Activated T-helper 2 cell treated with anti-CD3 and anti-CD28 coated beads, Interferon-gamma antibody, Interleukin-2, Interleukin-4, amounts not matched to agents 10 μg/mL and 5 μg/mL and 100 μg/mL, durations not matched to agents 14 hours and 24 hours and 36 hours (primary cell): Measurements from ENCODE around the gene SLC9A9. TPM values are rescaled to one million over a fixed set of nuclear protein-coding genes. Genes with fewer than 3 reads are reported as not detected.
"Not testable (repeated sequence)": the region's sequence is repeated elsewhere in the genome, so short reads cannot be mapped to it uniquely, and the experiment has no call there.

ENCODE experiments used
- DNase-seq: peaks from one replicate; pipeline ENCODE4 v3.0.0; 2021; ENCODE audit warnings: low spot score
- H3K27ac Mint-ChIP-seq: one replicate; pipeline ENCODE4 v1.8.0; 2021; ENCODE audit warnings: mixed read lengths
- H3K27me3 Mint-ChIP-seq: one replicate; pipeline ENCODE4 v1.8.0; 2021; ENCODE audit warnings: low read depth, mixed read lengths
- H3K36me3 Mint-ChIP-seq: one replicate; pipeline ENCODE4 v1.8.0; 2021; ENCODE audit warnings: low read depth, mixed read lengths
- H3K4me1 Mint-ChIP-seq: one replicate; pipeline ENCODE4 v1.8.0; 2021; ENCODE audit warnings: low read depth, mixed read lengths
- H3K4me3 Mint-ChIP-seq: one replicate; pipeline ENCODE4 v1.8.0; 2021; ENCODE audit warnings: low read depth, mild to moderate bottlenecking, moderate library complexity, mixed read lengths
- H3K9me3 Mint-ChIP-seq: one replicate; pipeline ENCODE4 v1.8.0; 2021; ENCODE audit warnings: mixed read lengths
- intact Hi-C: fragments of 100-400 bp; cut with micrococcal nuclease; formaldehyde crosslinking; loops from one replicate; pipeline ENCODE4 v1.15.1; 2023
- total RNA-seq: library from RNA; stranded (reverse); gene quantifications from 2 replicates; pipeline ENCODE4 v1.2.3, GENCODE V29; 2022

SLC9A9 gene
- total RNA-seq, 1 donor from 2014 or later, result 1.6 TPM

DNA sequence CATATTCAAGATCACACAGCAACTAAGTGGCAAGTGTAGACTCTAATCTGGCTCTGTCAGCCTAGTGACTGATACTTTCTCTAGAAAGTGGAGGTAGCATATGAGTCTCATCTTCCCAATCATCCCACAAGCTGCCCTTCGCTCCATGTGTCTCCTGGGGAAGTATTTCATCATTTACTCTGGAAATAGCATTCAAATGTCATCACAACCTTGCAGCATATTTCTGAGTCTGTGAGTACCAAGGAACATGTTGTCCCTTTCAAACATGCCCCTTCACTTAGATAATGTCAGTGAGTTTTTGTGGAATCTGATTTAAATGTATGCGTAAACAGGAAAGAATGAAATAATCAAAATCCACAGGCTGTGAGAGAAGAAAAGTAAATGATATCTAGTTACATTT is 322.9 kb downstream of the SLC9A9 start:
- Mint-ChIP-seq H3K9me3 (no peaks in the 10 kb centered on the region), H3K36me3 (no peaks in the 10 kb centered on the region), H3K4me3 (no peak overlapping the region), H3K4me1 (peaks cover 8% of the 10 kb centered on the region), H3K27me3 (peaks cover 4% of the 10 kb centered on the region), H3K27ac (no peak overlapping the region)
- no peak for DNase-seq
- intact Hi-C loops, result no loop called here

DNA sequence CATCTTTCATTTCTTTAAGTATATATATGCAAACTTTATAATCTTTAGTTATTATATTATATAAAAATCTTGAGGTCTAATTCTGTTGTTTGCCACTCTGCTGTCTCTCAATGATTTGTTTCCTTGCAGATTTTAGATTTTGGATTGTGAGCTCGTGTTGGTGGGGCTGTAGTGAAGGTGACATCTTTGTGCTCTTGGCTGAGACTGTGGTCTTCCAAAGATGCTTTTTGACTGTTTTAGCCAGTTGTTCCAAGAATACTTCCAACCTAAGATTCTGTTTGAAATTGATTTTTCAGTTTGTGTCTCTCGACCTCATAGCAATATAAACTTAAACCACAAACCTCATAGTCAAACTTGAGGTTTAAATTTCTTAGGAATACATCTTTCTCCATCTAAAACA is 326.5 kb downstream of the SLC9A9 start:
- no peaks in the 10 kb centered on the region for H3K36me3 Mint-ChIP-seq
- no peak for DNase-seq
- H3K27me3 Mint-ChIP-seq, result peaks cover 2% of the 10 kb centered on the region
- H3K4me3 Mint-ChIP-seq, result no peak overlapping the region
- H3K27ac Mint-ChIP-seq, result no peak overlapping the region
- peaks cover 3% of the 10 kb centered on the region for H3K4me1 Mint-ChIP-seq
- intact Hi-C loops, result no loop called here
- H3K9me3 Mint-ChIP-seq, result no peaks in the 10 kb centered on the region

DNA sequence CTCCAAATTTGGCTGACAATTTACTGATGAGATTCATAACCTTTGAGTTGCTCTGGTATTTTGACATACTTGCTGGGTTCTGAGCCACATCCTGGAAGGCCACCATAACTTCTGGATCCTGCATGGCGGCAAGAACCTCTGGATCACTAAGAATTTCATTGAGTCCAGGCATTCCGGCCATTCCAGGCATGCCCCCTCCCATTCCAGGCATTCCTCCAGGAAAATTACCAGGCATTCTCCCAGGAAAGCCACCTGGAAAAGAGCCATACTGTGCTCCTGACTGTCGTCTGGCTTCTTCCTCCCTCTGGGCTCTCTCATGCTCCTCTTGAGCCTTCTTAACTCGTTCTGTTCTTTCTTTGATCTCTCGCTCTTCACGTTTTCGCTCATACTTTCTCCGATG is 331.1 kb downstream of the SLC9A9 start:
- H3K4me1 Mint-ChIP-seq, H3K9me3 Mint-ChIP-seq, H3K27ac Mint-ChIP-seq, DNase-seq, intact Hi-C loops, H3K4me3 Mint-ChIP-seq, H3K36me3 Mint-ChIP-seq, H3K27me3 Mint-ChIP-seq: not testable (repeated sequence)

DNA sequence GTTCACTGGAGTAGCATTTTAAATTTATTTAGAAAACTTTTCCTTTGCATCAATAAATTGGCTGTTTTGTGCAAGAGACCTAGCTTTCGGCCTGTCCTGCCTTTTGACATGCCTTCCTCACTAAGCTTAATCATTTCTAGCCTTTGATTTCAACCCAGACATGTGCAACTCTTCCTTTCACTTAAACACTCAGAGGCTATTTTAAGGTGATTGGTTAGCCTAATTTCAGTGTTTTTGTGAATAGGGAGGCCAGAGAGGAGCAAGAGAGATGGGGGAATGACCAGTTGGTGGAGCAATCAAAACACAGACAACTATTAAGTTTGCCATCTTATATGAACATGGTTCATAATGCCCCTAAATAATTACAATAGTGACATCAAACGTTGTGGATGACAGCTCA is 333.4 kb downstream of the SLC9A9 start:
- Mint-ChIP-seq H3K4me1 (no peaks in the 10 kb centered on the region), H3K36me3 (no peaks in the 10 kb centered on the region), H3K27me3 (peaks cover 4% of the 10 kb centered on the region), H3K27ac (no peak overlapping the region), H3K9me3 (no peaks in the 10 kb centered on the region), H3K4me3 (no peak overlapping the region)
- intact Hi-C loops, result no loop called here
- DNase-seq, result no peak

DNA sequence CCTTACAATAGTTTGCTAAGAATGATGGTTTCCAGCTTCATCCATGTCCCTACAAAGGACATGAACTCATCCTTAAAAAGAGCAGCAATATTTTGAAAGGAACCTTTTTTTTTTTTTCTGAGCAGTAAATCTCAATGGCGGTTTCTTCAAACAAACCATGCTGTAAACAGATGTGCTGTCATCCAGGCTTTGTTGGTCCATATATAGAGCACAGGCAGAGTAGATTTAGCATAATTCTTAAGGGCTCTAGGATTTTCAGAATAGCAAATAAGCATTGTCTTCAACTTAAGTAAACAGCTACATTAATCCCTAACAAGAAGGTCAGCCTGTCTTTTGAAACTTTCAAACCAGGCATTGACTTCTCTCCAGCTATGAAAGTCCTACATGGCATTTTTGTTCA is 334.2 kb downstream of the SLC9A9 start:
- Mint-ChIP-seq H3K4me1 (no peaks in the 10 kb centered on the region), H3K27ac (no peak overlapping the region), H3K27me3 (peaks cover 4% of the 10 kb centered on the region), H3K9me3 (no peaks in the 10 kb centered on the region), H3K4me3 (no peak overlapping the region), H3K36me3 (no peaks in the 10 kb centered on the region)
- intact Hi-C loops, result no loop called here
- no peak for DNase-seq

DNA sequence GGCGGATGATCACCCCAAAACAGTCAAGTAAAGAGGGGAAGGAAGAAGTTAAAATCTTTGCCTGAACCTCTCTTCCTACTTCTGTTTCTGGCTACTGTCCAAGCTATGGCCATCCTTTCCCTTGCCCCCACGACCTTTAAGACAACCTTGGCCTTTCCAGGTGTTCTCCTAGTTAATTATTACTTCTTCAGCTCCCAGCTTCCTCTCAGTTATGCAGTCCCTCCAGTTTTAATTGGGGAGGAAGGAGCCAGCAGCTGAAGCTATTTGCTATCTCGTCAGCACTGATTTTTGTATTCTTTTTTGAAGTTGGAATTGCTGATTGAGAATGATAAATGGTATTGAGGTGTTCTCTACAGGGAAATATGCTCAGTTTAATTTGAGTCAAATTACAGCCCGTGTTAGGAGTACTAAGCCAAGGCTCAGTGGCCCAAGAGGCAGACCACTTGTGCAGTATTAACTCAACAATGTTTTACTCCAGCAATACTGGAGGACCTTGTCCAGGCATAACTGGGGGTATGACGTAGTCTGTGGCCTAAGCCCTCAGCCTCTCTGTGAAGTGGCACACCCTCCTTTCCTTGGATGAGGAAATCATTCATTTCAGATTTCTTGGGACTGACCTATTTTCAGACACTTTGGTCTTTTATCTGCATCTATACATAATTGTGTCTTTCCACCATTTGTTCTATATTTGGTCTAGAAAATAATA is 336.9 kb downstream of the SLC9A9 start:
- Mint-ChIP-seq H3K4me1 (no peaks in the 10 kb centered on the region), H3K36me3 (no peaks in the 10 kb centered on the region), H3K27ac (no peak overlapping the region), H3K27me3 (peaks cover 2% of the 10 kb centered on the region), H3K4me3 (no peak overlapping the region), H3K9me3 (no peaks in the 10 kb centered on the region)
- intact Hi-C loops, result no loop called here
- DNase-seq, result no peak

DNA sequence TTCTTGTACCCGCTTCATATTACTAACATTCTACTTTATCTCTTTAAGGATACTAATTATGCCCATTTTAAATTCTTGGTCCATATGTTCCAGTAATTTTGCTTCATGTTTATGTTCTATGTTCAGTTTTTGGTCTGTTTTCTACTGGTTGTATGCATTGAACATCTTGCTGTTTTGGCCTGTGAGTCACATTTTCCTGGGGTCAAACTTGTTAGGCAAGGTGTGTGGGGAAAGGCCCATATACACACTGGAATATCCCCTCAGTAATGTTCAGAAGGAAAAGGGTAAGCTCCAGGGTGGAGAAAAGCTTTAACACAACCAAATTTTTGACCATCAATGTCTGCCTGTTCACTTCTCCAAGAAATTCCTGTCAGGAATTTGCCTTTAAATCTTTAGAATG is 337.7 kb downstream of the SLC9A9 start:
- no peaks in the 10 kb centered on the region for H3K9me3 Mint-ChIP-seq
- H3K4me3 Mint-ChIP-seq, result no peak overlapping the region
- H3K36me3 Mint-ChIP-seq, result no peaks in the 10 kb centered on the region
- peaks cover 2% of the 10 kb centered on the region for H3K27me3 Mint-ChIP-seq
- intact Hi-C loops, result no loop called here
- H3K4me1 Mint-ChIP-seq, result no peaks in the 10 kb centered on the region
- DNase-seq, result no peak
- H3K27ac Mint-ChIP-seq, result no peak overlapping the region

DNA sequence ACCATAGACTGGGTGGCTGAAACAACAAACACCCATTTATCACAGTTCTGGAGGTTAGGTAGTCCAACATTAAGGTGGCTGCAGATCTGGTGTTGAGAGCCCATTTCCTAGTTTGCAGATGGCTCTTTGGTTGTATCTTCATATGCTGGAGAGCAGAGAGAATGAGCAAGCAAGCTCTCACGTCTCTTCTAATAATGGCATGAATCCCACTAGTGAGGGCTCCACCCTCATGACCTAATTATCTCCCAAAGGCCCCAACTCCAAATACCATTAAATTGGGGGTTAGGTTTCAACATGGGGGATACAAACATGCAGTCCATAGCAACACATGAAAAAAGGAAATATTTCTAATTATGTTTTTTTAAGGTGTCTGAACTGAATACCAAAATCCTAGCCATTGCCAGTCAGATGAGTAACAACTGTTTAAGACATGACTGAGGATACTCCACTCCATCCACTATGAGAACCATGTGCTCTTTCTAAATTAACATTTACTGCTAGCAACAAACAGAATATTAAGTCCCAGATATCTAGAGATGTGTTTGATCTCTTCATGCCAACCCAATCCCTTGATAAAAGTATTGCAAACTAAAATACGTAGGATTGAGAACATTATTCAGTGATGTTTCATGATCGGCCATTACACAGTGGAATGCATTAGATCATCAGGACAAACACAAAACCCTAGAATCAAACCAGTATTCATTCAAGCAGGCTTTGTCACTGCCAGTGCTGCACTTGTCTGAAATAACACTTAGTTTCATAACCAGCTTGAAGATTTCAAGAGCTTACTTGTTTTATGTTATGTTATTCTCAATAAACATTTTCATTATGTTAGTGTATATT is 340.3 kb downstream of the SLC9A9 start:
- H3K36me3 Mint-ChIP-seq, result no peaks in the 10 kb centered on the region
- no peaks in the 10 kb centered on the region for H3K27me3 Mint-ChIP-seq

DNA sequence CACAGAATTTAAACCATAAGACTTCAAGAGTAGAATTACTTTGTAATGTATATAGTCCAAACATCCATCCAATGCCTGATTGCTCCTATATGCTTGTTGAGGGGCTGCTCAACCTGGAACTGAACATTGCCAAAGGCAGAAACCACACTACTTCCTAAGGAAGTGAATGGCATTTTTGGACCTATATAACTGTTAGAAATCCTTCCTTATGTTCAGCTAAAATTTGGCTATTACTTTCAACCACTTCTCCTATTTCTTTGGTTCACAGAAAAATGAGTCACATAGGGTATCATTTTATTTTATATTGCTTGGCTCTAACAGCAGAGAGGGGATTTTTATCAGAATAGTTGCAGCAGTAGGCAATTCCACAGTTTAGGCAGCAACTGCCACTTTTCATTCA is 342.1 kb downstream of the SLC9A9 start:
- no peaks in the 10 kb centered on the region for H3K9me3 Mint-ChIP-seq
- no peak overlapping the region for H3K4me3 Mint-ChIP-seq
- no peaks in the 10 kb centered on the region for H3K27me3 Mint-ChIP-seq
- H3K27ac Mint-ChIP-seq, result no peak overlapping the region
- no peak for DNase-seq
- no peaks in the 10 kb centered on the region for H3K4me1 Mint-ChIP-seq
- intact Hi-C loops, result no loop called here
- H3K36me3 Mint-ChIP-seq, result no peaks in the 10 kb centered on the region

More for the DNA sequence above, 340.3 kb downstream of the SLC9A9 start:
- Mint-ChIP-seq H3K9me3 (no peaks in the 10 kb centered on the region), H3K4me3 (no peak overlapping the region), H3K4me1 (no peaks in the 10 kb centered on the region), H3K27ac (no peak overlapping the region)
- DNase-seq, result no peak
- intact Hi-C loops, result no loop called here

DNA sequence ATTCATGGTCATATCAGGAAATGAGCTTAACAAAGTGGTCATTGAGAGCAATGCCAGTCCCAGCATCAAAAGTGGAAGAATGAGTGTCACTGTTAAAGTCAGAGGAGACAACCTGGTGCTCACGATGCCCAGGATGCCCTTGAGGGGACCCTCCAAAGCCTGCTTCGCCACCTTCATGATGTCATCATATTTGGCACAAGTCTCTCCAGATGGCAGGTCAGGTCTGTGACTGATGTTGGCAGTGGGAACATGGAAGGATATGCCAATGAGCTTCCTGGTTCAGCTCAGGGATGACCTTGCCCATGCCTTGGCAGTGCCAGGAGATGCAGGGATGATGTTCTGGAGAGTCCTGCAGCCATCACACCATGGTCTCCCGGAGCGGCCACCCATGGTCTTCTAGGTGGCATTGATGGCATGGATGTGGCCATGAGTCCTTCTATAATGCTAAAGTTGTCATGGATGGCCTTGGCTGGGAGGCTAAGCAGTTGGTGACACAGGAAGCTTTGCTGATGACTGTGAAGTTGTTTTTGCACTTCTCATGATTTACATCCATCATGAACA is 344.9 kb downstream of the SLC9A9 start:
- Mint-ChIP-seq H3K27me3 (no peaks in the 10 kb centered on the region), H3K4me1 (no peaks in the 10 kb centered on the region), H3K9me3 (no peaks in the 10 kb centered on the region), H3K4me3 (no peak overlapping the region), H3K36me3 (no peaks in the 10 kb centered on the region), H3K27ac (no peak overlapping the region)
- intact Hi-C loops, result no loop called here
- no peak for DNase-seq

DNA sequence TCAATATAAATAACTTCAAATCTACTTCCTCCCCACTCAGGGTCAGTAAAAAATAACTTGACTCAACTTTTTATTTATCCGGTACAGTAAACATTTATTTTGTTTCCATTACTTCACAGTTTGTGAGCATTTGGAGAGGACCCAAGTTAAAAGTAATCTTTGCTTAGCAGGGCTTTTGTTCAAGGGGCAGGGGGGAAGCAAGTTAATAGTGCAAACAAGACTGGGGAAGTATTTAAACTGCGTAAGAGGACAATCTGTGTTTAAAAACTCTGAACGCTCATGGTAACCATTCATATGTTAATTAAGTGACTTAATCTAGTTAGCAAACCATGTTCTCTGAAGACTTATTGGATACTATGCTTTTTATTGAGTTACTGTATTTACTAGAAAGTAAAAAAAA is 346.2 kb downstream of the SLC9A9 start:
- Mint-ChIP-seq H3K36me3 (no peaks in the 10 kb centered on the region), H3K4me1 (no peaks in the 10 kb centered on the region), H3K4me3 (no peak overlapping the region)

DNA sequence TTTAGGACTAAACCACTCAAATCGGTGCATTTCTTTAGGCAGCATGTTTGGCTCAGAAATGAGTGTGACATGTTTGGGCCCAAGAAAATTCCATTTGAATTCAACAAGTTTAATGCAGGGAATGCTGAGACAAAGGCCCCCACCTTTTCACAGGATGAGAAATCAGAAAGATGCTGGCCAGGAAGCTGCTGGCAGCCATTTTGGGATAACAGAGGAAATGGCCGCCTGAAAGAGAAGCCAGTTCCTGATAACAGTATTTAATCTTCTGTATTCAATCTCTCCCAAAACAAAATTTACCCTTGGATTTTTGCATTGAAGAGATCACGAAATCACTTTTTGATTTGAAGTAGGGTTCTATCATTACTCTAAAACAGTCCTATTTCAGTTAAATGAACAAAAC is 350.9 kb downstream of the SLC9A9 start:
- Mint-ChIP-seq H3K27ac (no peak overlapping the region), H3K36me3 (no peaks in the 10 kb centered on the region), H3K4me3 (no peak overlapping the region), H3K9me3 (no peaks in the 10 kb centered on the region), H3K27me3 (no peaks in the 10 kb centered on the region), H3K4me1 (no peaks in the 10 kb centered on the region)
- intact Hi-C loops, result no loop called here
- DNase-seq, result no peak

More for the DNA sequence above, 346.2 kb downstream of the SLC9A9 start:
- Mint-ChIP-seq H3K27ac (no peak overlapping the region), H3K27me3 (no peaks in the 10 kb centered on the region), H3K9me3 (no peaks in the 10 kb centered on the region)
- intact Hi-C loops, result no loop called here
- no peak for DNase-seq

DNA sequence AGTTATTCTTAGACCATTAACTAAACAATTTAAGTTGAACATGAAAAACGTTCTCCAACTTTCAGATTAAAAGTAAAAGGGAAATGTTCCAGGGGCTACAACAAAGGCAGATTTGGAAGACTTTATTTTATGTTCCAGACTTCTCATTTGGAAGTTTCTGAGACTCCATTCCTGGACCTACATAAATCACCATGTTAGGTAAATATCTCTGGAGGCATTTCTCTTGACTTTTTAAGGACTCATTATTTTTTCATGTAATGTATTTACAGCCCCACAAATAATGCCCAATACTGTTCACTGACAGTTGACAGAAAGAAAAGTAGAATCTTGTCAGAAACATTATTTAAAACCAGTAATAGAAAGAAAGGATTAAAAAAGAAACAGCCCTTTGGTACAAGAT is 352.1 kb downstream of the SLC9A9 start:
- H3K27ac Mint-ChIP-seq, result no peak overlapping the region
- H3K36me3 Mint-ChIP-seq, result no peaks in the 10 kb centered on the region

More for the DNA sequence above, 352.1 kb downstream of the SLC9A9 start:
- Mint-ChIP-seq H3K27me3 (no peaks in the 10 kb centered on the region), H3K4me1 (no peaks in the 10 kb centered on the region), H3K4me3 (no peak overlapping the region), H3K9me3 (no peaks in the 10 kb centered on the region)
- DNase-seq, result no peak
- intact Hi-C loops, result no loop called here
